Stimulated activated naive CD8-positive, alpha-beta T cell treated with anti-CD3 and anti-CD28 coated beads, Interleukin-15, Interleukin-2, amounts not matched to agents 100 U/mL and 50 U/mL, for 24 hours (primary cell): Measurements from ENCODE around the gene TMC2.
A peak's percentile ranks its signal among the peaks of the same experiment; 100 is the strongest.

Source experiments
- ATAC-seq: fragments of 150-1000 bp; cut with Tn5 transposase; one replicate; pipeline ENCODE4 v1.10.0; 2021
- DNase-seq: peaks from one replicate; pipeline ENCODE4 v3.0.0; 2021

The TMC2 gene

GRCh38 chr20:2625062-2625461, 88.7 kb downstream of the TMC2 start:
- DNase-seq (no peak), ATAC-seq (no peak)

- DNase-seq (no peak), ATAC-seq (no peak)
These were observed 90.6 kb downstream of the TMC2 start for GRCh38 chr20:2626853-2627541.

DNA sequence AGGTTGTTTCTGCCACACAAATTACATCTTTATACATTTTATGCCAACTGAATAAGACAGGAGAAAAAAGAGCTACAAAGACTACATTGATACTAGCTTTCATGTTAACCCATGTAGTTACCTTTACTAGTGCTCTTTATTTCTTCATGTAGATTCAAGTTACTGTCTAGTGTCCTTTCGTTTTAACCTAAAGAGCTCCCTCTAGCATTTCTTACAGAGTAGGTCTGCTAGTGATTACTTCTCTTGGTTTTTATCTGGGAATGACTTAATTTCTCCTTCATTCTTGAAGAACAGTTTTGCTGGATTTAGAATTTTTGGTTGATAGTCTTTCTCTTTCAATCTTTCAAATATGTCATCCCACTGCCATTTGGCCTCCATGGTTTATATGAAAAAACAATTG, 94.9 kb downstream of the TMC2 start:
- no peak for DNase-seq

DNA sequence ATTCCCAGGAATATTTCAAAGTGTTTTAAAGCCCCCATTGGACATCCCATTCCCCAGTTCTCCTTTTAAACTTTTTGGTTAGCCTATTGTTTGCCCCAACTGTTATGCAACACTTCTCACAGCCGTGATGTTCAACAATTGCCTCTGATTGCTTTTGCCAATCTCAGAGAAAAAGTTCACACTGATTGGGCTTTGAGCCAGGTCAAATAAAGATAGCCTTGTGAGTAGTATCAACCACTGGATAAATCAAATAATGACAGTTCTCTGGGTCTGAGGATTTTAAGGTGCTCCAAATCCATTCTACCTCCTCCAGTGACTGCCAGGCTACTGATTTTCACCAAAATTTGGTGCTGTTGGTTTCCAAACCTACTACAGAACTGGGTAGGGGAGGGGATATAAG, 97.0 kb downstream of the TMC2 start:
- ATAC-seq (no peak), DNase-seq (no peak)

More for the DNA sequence above, 94.9 kb downstream of the TMC2 start:
- ATAC-seq, result no peak

- DNase-seq, result no peak
These were observed 100.9 kb downstream of the TMC2 start for GRCh38 chr20:2637246-2637645.

GRCh38 chr20:2640260-2640659, 103.9 kb downstream of the TMC2 start:
- no peak for ATAC-seq
- DNase-seq, result no peak

More at GRCh38 chr20:2637246-2637645, 100.9 kb downstream of the TMC2 start:
- no peak for ATAC-seq

GRCh38 chr20:2640899-2641298, 104.5 kb downstream of the TMC2 start:
- DNase-seq (no peak), ATAC-seq (no peak)

DNA sequence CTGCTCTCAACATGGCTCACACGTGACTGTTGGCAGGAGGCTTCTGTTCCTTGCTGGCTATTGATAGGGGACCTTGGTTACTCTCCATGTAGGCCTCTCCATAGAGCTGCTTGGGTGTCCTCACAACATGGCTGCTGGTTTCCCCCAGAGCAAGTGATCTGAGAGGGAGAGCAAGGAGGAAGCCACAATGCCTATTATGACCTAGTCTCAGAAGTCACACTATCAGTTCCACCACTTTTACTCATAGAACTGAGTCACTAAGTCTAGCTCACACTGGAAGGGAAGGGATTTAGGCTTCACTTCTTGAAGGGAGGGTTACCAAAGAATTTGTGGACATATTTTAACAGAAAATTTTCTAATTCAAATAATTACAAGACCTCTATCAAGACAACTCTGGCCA, 107.3 kb downstream of the TMC2 start:
- DNase-seq (no peak), ATAC-seq (peak; percentile 66)

GRCh38 chr20:2651772-2652723, 115.7 kb downstream of the TMC2 start, which contains the start of gene NOP56:
Gene NOP56 (plus strand): TSS chr20:2652632. CDS start chr20:2652661, 29 bp downstream.
- DNase-seq (peak; percentile 97), ATAC-seq (peak; percentile 91)

DNA sequence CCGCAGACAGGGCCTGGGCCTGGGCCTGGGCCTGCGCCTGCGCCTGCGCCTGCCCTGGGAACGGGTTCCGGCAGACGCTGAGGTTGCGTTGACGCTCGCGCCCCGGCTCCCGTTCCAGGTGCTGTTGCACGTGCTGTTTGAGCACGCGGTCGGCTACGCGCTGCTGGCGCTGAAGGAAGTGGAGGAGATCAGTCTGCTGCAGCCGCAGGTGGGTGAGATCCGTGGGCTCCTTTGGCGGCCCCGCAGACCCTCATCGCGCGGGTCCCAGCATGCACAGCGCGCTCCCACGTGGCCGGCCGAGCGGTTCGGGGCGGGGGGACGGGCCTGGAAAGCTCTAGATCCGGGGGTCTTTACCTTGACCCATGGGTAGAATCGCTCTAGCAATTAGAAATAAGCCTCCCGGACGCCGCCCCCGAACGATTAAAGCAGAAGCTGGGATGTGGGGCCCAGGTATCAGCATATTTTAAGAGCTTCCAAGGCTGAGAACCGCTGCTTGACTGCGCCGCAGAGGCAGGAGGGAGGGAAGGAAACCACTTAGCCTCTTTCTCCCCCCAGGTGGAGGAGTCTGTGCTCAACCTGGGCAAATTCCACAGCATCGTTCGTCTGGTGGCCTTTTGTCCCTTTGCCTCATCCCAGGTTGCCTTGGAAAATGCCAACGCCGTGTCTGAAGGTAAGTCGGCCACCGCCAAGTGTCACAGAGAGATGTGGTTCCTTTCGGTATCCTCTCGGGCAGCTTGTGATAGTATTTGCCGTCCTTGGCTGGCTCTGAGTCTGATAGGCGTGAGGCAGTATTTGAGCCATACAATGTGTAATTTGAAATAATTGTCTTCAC, 116.6 kb downstream of the TMC2 start:
- DNase-seq, result peak; percentile 62
- peak; percentile 47 for ATAC-seq

- DNase-seq (peak; percentile 10), ATAC-seq (no peak)
These were observed 117.4 kb downstream of the TMC2 start for GRCh38 chr20:2653556-2654383.

- DNase-seq (no peak), ATAC-seq (no peak)
These were observed 118.0 kb downstream of the TMC2 start for GRCh38 chr20:2654384-2654822.

DNA sequence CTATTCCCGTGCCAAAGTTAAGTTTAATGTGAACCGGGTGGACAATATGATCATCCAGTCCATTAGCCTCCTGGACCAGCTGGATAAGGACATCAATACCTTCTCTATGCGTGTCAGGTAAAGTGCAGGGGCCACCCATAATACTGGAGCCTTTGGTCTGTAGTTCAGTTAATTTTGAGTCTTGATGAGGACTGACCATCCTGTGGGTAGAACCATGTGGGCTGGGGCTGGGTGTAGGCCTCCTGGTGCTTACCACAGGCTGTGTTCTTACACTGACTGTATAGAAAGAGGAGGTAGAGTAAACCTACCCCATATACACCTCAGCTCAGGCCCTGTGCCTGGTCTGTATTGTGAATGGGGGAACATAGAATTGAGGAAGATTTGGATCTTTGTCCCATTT, 118.5 kb downstream of the TMC2 start:
- DNase-seq (no peak), ATAC-seq (no peak)

GRCh38 chr20:2655331-2656116, 119.2 kb downstream of the TMC2 start:
- DNase-seq (no peak), ATAC-seq (no peak)

- ATAC-seq (no peak), DNase-seq (no peak)
These were observed 120.2 kb downstream of the TMC2 start for GRCh38 chr20:2656471-2657117.

DNA sequence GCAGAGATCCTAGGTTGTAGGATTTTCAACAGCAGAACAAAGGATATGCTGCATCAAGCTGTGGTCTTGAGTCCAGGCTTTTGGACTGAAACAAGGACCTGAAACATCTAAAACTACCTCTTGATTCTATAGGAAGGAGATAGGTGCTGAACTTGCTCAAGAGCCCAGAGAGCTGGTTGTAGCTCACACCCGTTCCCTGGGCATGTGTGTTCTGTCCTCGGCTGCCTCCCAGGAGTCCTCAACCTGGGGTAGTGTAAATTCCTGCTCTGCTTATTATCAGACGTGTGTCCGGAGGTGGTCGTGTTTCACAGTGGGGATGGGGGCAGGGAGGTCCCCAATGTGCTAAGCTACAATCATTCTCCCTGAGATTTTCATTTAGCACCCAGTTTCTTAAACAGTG, 120.9 kb downstream of the TMC2 start:
- DNase-seq (peak; percentile 14), ATAC-seq (no peak)

DNA sequence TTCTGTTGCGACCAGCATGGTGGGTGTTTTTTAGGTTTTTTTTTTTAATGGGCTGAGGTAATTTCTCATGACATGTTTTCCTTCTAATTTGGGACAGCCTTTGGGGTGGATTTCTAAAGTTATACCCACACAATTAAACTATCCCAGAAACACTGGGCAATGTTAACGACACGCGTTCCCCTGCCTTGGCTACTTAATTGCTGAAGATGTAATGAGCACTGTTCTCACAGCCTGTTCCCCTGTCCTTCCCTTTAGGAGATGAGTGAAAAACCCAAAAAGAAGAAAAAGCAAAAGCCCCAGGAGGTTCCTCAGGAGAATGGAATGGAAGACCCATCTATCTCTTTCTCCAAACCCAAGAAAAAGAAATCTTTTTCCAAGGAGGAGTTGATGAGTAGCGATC, 121.3 kb downstream of the TMC2 start:
- DNase-seq (no peak), ATAC-seq (no peak)

GRCh38 chr20:2658414-2659354, 122.3 kb downstream of the TMC2 start:
- DNase-seq, result peak; percentile 41
- peak; percentile 48 for ATAC-seq

DNA sequence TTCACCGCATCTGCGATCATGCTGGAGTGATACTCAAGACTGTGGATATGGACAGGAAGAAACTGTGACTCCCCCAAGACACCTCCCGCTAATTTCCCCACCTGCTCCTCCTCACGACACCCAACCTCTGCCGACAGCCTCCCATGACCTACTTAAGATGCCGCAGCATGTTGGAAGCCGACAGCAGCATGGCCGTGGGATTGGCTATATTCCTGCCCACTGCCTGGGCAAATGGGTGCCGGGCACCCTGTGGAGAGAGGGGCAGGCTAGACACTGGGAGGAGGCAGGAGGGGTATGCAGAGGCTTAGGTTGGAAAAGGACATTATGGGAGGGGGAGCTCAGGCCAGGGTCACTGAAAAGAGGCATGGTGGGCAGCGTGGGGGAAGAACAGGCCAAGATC, 123.2 kb downstream of the TMC2 start:
- no peak for DNase-seq
- ATAC-seq, result no peak
